ENCODE results near the gene ZBTB49. TPM values are rescaled to one million over a fixed set of nuclear protein-coding genes. Genes with fewer than 3 reads are reported as not detected.

The ZBTB49 gene, protein sequence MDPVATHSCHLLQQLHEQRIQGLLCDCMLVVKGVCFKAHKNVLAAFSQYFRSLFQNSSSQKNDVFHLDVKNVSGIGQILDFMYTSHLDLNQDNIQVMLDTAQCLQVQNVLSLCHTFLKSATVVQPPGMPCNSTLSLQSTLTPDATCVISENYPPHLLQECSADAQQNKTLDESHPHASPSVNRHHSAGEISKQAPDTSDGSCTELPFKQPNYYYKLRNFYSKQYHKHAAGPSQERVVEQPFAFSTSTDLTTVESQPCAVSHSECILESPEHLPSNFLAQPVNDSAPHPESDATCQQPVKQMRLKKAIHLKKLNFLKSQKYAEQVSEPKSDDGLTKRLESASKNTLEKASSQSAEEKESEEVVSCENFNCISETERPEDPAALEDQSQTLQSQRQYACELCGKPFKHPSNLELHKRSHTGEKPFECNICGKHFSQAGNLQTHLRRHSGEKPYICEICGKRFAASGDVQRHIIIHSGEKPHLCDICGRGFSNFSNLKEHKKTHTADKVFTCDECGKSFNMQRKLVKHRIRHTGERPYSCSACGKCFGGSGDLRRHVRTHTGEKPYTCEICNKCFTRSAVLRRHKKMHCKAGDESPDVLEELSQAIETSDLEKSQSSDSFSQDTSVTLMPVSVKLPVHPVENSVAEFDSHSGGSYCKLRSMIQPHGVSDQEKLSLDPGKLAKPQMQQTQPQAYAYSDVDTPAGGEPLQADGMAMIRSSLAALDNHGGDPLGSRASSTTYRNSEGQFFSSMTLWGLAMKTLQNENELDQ
- total RNA-seq = 10 to 100 TPM in 3 of 5 donors, 1 to 10 TPM in 2; 7.9 to 17.1 (median 11.4) TPM
- 14.2 TPM for total RNA-seq (2013)
- total RNA-seq = 7.2 to 24.1 (median 12.9) reads per million in 29 experiments

DNA sequence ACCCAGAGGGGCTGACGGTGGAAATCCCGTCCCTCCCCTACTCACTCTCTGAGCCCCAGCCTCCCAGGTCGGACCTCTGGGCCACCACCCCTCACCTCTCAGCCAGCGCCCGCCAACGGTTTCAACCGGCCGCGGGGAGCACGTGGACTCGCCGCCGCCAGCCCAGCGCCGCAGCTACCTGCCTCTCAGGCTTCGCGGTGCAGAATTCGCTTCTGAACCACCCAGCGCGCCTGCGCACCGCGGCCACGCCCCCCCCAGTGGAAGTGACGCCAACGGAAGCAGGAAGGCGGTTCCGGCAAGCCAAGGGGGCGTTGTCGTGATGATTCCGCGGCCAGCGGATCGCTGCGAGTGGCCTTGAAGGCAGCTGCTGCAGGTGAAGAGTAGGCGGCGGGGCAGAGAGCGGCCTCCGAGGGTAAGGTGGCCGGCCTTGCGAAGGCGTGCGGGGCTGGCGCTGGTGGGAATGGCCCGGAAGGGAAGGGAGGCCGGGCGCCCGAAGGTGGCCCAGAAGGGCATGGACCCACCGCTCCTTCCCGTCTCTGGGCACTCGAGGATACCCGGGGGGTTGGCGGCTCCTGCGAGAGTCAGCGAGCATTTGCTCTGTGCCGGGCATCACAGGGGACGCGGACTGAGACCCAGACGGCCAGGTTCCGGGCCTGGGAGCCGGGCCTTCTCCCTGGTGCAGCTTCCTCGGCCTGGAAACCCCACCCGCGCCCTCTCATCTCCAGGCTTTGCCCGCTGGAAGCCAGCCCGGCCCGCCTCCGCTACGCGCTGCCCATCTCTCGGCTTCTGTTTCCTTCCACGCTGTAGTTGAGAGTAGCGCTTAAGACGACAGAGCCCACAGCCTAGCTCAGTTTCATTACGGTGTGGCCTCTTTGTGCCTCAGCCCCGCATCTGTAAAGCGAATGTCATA is at the start of gene ZBTB49, which contains the start of gene LYAR:
TSS of gene ZBTB49 (plus strand) at position 311 of the 910 bp plus-strand sequence. CDS start 9,695 bp downstream, outside the sequence.
TSS of gene LYAR (minus strand) at position 214 of the 910 bp plus-strand sequence. CDS start 6,412 bp downstream, outside the sequence.
- Mint-ChIP-seq H3K36me3 (peaks cover 20% of the 10 kb centered on the region), H3K9me3 (no peaks in the 10 kb centered on the region), H3K27ac (peak within 1 kb of the TSS; percentile 78 to 86), H3K4me3 (peak within 1 kb of the TSS; percentile 92 to 98 (median 96)), H3K27me3 (no peaks in the 10 kb centered on the region), H3K4me1 (peaks cover 63 to 73% (median 68%) of the 10 kb centered on the region in 3 donors)
- under 1% methylated on average over 74 of the region's 77 CpGs for WGBS (ENCODE audit: insufficient coverage)
- H3K4me3 ChIP-seq (ENCODE audit: control insufficient read depth in 1 of 2, extremely low read depth in 1 of 2, low read length in 1 of 2) = peak within 1 kb of the TSS; percentile 61 to 92
- DNase-seq (peak; percentile 90 to 99 (median 95)), ATAC-seq (replicated peaks in 1 of 4) (peak; percentile 96 to 97 (median 96))
- H3K27ac ChIP-seq (ENCODE audit: low read length) = peak within 1 kb of the TSS; percentile 27
- peaks cover 5 to 23% of the 10 kb centered on the region in 2 donors for H3K36me3 ChIP-seq (ENCODE audit: control insufficient read depth in 2 of 2, extremely low read depth in 1 of 2, insufficient read depth in 1 of 2, low read length in 1 of 2)
- H3K4me1 ChIP-seq (ENCODE audit: control insufficient read depth in 1 of 2, extremely low read depth in 1 of 2, insufficient read depth in 2 of 2, low read length in 2 of 2) = peaks cover 12 to 42% of the 10 kb centered on the region in 2 experiments
- no peaks in the 10 kb centered on the region for H3K27me3 ChIP-seq (replicated peaks in 1 of 2; ENCODE audit: control insufficient read depth in 2 of 2, extremely low read depth in 1 of 2, insufficient read depth in 2 of 2, low read length in 1 of 2)
- POLR2A ChIA-PET = no interaction called here
- no peaks in the 10 kb centered on the region for H3K9me3 ChIP-seq
- CTCF ChIA-PET = interaction anchor here in 1 of 2 donors (1.7 kb wide), 1 partner anchor 30 kb away, joined by 5 read pairs; no protein-coding TSS in a partner anchor

DNA sequence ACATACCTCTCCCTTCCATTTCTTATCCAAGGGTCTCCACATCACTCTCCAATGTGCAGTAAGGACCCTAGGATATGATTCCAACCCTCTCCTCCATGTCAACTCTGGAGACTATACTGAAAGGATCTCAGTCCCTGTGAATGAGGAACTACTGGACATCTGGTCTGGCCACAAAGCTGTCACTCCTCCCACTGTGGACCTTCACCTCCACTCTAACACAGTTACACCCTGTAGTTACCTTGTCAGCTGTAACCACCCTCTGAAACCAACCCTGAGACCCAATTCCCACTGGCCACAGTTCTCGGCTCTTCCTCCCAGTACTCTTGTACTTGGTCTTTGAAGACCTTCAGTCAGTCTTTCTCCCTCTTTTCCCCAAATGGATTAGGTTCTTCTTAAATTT is 44.9 kb upstream of the ZBTB49 start:
- Histone ChIP-seq H3K4me1 (ENCODE audit: control insufficient read depth in 1 of 2, extremely low read depth in 1 of 2, insufficient read depth in 2 of 2, low read length in 2 of 2) (peaks cover 6 to 13% of the 10 kb centered on the region in 2 experiments), H3K4me3 (ENCODE audit: control insufficient read depth in 1 of 2, extremely low read depth in 1 of 2, low read length in 1 of 2) (no peak overlapping the region), H3K9me3 (no peaks in the 10 kb centered on the region), H3K27ac (ENCODE audit: low read length) (no peak overlapping the region), H3K36me3 (ENCODE audit: control insufficient read depth in 2 of 2, extremely low read depth in 1 of 2, insufficient read depth in 1 of 2, low read length in 1 of 2) (peaks cover 10 to 43% of the 10 kb centered on the region in 2 donors), H3K27me3 (replicated peaks in 1 of 2; ENCODE audit: control insufficient read depth in 2 of 2, extremely low read depth in 1 of 2, insufficient read depth in 2 of 2, low read length in 1 of 2) (no peaks in the 10 kb centered on the region)
- POLR2A ChIA-PET = no interaction called here
- Mint-ChIP-seq H3K9me3 (no peaks in the 10 kb centered on the region), H3K27ac (peak overlapping the region in 1 of 2 donors; percentile 16), H3K4me3 (no peak overlapping the region), H3K36me3 (peaks cover 31% of the 10 kb centered on the region), H3K4me1 (peaks cover 35 to 41% (median 38%) of the 10 kb centered on the region in 3 donors), H3K27me3 (no peaks in the 10 kb centered on the region)
- DNase-seq (no peak), ATAC-seq (replicated peaks in 1 of 4) (no peak)
- WGBS (ENCODE audit: insufficient coverage) = 100% methylated on average over 1 of the region's 1 CpG
- CTCF ChIA-PET = no interaction called here

DNA sequence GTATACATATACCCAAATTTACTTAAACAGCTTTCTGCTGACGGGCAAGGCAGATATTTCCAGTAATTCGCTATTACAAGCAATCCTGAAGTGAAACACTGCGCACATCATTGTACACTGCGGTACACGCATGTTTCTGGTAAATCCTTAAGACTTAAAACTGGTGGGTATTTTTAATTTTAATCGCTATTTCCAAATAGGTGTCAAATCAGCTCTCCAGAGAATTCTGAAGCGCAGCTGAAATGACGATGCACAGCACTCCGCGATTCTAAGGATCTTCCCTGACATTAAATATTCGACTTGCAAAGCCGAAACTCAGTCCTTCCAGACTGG is 42.4 kb upstream of the ZBTB49 start:
- peak overlapping the region; percentile 94 to 97 (median 96) for H3K4me3 Mint-ChIP-seq
- no peaks in the 10 kb centered on the region for H3K27me3 ChIP-seq (replicated peaks in 1 of 2; ENCODE audit: control insufficient read depth in 2 of 2, extremely low read depth in 1 of 2, insufficient read depth in 2 of 2, low read length in 1 of 2)
- H3K27ac ChIP-seq (ENCODE audit: low read length) = peak overlapping the region; percentile 95
- H3K9me3 Mint-ChIP-seq = no peaks in the 10 kb centered on the region
- CTCF ChIA-PET = interaction anchor here (0.8 to 1.7 kb wide), 5 partner anchors 11 to 89 kb away, joined by 3 to 6 read pairs (median 3); no protein-coding TSS in a partner anchor
- H3K4me1 Mint-ChIP-seq = peaks cover 35 to 37% (median 36%) of the 10 kb centered on the region in 3 donors
- POLR2A ChIA-PET = interaction anchor here in 1 of 2 donors (0.8 kb wide), 1 partner anchor 22 kb away, joined by 8 read pairs; no protein-coding TSS in a partner anchor
- no peaks in the 10 kb centered on the region for H3K9me3 ChIP-seq
- peaks cover 19% of the 10 kb centered on the region for H3K36me3 Mint-ChIP-seq
- H3K4me1 ChIP-seq (ENCODE audit: control insufficient read depth in 1 of 2, extremely low read depth in 1 of 2, insufficient read depth in 2 of 2, low read length in 2 of 2) = peaks cover 6 to 13% of the 10 kb centered on the region in 2 experiments
- H3K36me3 ChIP-seq (ENCODE audit: control insufficient read depth in 2 of 2, extremely low read depth in 1 of 2, insufficient read depth in 1 of 2, low read length in 1 of 2) = peaks cover 2 to 24% of the 10 kb centered on the region in 2 donors
- H3K27me3 Mint-ChIP-seq = no peaks in the 10 kb centered on the region
- ATAC-seq (replicated peaks in 1 of 4) = peak; percentile 12 to 51 (median 46)
- WGBS (ENCODE audit: insufficient coverage) = 2% methylated on average over 11 of the region's 12 CpGs
- peak overlapping the region; percentile 97 for H3K27ac Mint-ChIP-seq
- peak overlapping the region; percentile 94 to 97 for H3K4me3 ChIP-seq (ENCODE audit: control insufficient read depth in 1 of 2, extremely low read depth in 1 of 2, low read length in 1 of 2)
- DNase-seq = peak in 2 of 35 experiments; percentile 5

DNA sequence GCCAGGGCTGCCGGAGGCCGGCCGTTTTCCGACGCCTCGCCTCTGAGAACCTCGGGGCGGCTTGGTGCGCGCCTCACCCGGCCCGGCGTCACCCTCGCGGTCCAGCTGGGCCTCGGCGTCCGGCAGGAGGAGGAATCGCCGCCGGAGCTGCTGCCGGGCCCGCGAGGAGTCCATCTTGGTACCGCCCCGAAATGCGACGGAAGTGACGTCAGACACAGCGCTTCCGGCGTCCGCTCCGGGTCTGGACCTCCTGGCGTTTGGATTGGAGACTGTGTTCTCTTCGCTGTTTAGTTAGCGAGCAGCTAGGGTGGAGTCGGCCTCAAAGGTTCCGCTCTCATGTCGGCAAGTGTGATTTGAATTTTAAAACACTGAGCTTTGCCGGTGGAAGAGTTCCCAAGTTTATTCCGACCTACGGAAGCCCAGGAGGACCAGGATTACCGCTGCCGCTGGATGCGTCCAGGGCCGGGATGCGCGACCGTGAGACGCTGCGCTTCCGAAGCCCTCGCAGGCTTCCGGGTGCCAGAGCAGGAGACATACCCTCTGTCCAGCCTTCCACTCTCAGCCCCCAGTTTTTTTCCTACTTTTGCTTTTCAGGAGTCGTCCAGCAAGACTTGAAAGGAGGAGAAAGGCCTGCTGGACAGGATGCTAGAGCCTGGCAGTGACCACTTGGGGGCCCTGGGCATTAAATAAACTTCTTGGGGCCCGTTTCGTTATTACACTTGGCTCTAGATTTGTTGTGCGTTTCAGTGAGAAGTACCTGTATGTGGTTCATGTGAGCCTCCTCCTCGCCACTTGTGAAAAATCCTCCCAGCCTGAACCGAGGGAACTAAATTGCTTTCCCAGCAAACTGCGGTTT is 41.8 kb upstream of the ZBTB49 start, which contains the start of gene TMEM128:
TSS of gene TMEM128 (minus strand) at position 195 of the 856 bp plus-strand sequence. CDS start at position 174, 21 bp downstream.
- Mint-ChIP-seq H3K27ac (peak within 1 kb of the TSS; percentile 97), H3K9me3 (no peaks in the 10 kb centered on the region), H3K36me3 (peaks cover 18% of the 10 kb centered on the region), H3K4me3 (peak within 1 kb of the TSS; percentile 94 to 97 (median 96)), H3K27me3 (no peaks in the 10 kb centered on the region), H3K4me1 (peaks cover 35 to 40% (median 40%) of the 10 kb centered on the region in 3 donors)
- peaks cover 2 to 24% of the 10 kb centered on the region in 2 donors for H3K36me3 ChIP-seq (ENCODE audit: control insufficient read depth in 2 of 2, extremely low read depth in 1 of 2, insufficient read depth in 1 of 2, low read length in 1 of 2)
- ATAC-seq (replicated peaks in 1 of 4) = peak; percentile 94 to 98 (median 96)
- peak within 1 kb of the TSS; percentile 94 to 97 for H3K4me3 ChIP-seq (ENCODE audit: control insufficient read depth in 1 of 2, extremely low read depth in 1 of 2, low read length in 1 of 2)
- WGBS (ENCODE audit: insufficient coverage) = 2% methylated on average over 55 of the region's 62 CpGs
- ChIA-PET POLR2A (interaction anchor here (0.6 to 0.8 kb wide), 4 partner anchors 12 to 188 kb away, joined by 3 to 8 read pairs (median 4); no protein-coding TSS in a partner anchor), CTCF (interaction anchor here (0.5 to 1.7 kb wide), 8 partner anchors 10 to 188 kb away, joined by 3 to 6 read pairs (median 4); no protein-coding TSS in a partner anchor)
- peaks cover 6 to 13% of the 10 kb centered on the region in 2 experiments for H3K4me1 ChIP-seq (ENCODE audit: control insufficient read depth in 1 of 2, extremely low read depth in 1 of 2, insufficient read depth in 2 of 2, low read length in 2 of 2)
- H3K27ac ChIP-seq (ENCODE audit: low read length) = peak within 1 kb of the TSS; percentile 95
- H3K9me3 ChIP-seq = no peaks in the 10 kb centered on the region
- no peaks in the 10 kb centered on the region for H3K27me3 ChIP-seq (replicated peaks in 1 of 2; ENCODE audit: control insufficient read depth in 2 of 2, extremely low read depth in 1 of 2, insufficient read depth in 2 of 2, low read length in 1 of 2)
- DNase-seq = peak; percentile 80 to 96 (median 90)

DNA sequence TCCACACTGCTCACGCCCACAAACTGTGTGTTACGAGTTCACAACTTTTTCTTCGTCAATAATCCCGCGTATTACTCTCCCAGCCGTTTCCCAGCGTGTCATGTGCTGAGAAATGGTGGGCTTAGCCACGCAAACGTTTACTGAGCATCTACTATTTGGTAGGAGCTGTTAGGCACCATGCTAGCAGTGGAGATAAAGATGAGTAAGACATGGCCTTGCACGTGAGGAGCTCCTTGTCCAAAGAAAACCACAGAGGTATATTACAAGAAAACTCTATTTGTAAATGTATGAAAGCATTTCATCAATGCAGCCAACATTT is 41.2 kb upstream of the ZBTB49 start:
- 35% methylated on average over 9 of the region's 10 CpGs for WGBS (ENCODE audit: insufficient coverage)
- Mint-ChIP-seq H3K9me3 (no peaks in the 10 kb centered on the region), H3K4me1 (peaks cover 35 to 40% (median 36%) of the 10 kb centered on the region in 3 donors), H3K36me3 (peaks cover 13% of the 10 kb centered on the region), H3K4me3 (peak overlapping the region; percentile 94 to 97 (median 96)), H3K27ac (peak overlapping the region; percentile 97), H3K27me3 (no peaks in the 10 kb centered on the region)
- Histone ChIP-seq H3K4me3 (ENCODE audit: control insufficient read depth in 1 of 2, extremely low read depth in 1 of 2, low read length in 1 of 2) (peak overlapping the region; percentile 94 to 97), H3K36me3 (ENCODE audit: control insufficient read depth in 2 of 2, extremely low read depth in 1 of 2, insufficient read depth in 1 of 2, low read length in 1 of 2) (peaks cover 0 to 19% of the 10 kb centered on the region in 2 donors), H3K27me3 (replicated peaks in 1 of 2; ENCODE audit: control insufficient read depth in 2 of 2, extremely low read depth in 1 of 2, insufficient read depth in 2 of 2, low read length in 1 of 2) (no peaks in the 10 kb centered on the region), H3K27ac (ENCODE audit: low read length) (peak overlapping the region; percentile 95), H3K9me3 (no peaks in the 10 kb centered on the region), H3K4me1 (ENCODE audit: control insufficient read depth in 1 of 2, extremely low read depth in 1 of 2, insufficient read depth in 2 of 2, low read length in 2 of 2) (peaks cover 6 to 13% of the 10 kb centered on the region in 2 experiments)
- no peak for ATAC-seq (replicated peaks in 1 of 4)
- POLR2A ChIA-PET = interaction anchor here (0.7 to 0.8 kb wide), 2 partner anchors 11 to 33 kb away, joined by 3 read pairs; no protein-coding TSS in a partner anchor
- no peak for DNase-seq
- CTCF ChIA-PET = interaction anchor here (0.5 to 1.7 kb wide), 5 partner anchors 9 to 188 kb away, joined by 3 to 6 read pairs (median 4); no protein-coding TSS in a partner anchor

All from T-cell (primary cell).